SIG-M5 treated with dmso at 0.1 percent for 504 hours (cell line): ENCODE results near the gene NGF.

Source experiments
- DNase-seq: peaks from one replicate; lab custom pipeline; 2025; ENCODE audit not compliant: unreplicated experiment; lab: John Stamatoyannopoulos, UW

The NGF gene

DNA sequence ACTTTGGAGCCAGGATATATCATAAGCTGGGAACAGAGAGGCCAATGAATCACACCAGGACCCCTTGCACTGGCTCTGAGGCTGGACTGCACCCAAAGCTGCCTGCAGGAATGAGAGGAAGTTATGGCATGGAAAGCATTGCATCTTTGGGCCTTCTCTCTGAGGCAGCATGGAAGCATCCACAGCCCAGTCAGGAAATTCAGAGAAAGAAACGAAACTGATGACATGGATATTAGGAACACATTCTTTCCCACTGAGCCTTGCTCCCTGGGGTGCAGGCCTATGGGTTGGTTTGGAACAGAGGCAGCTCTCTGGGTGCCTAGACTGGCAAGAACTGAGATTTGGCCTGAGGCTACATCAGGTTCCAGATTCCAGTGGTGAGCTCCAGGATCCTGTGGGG lies 98.6 kb downstream of the NGF start:
- DNase-seq = no peak

- DNase-seq = no peak
Observed at GRCh38 chr1:115239148-115239422, 99.0 kb downstream of the NGF start.

DNA sequence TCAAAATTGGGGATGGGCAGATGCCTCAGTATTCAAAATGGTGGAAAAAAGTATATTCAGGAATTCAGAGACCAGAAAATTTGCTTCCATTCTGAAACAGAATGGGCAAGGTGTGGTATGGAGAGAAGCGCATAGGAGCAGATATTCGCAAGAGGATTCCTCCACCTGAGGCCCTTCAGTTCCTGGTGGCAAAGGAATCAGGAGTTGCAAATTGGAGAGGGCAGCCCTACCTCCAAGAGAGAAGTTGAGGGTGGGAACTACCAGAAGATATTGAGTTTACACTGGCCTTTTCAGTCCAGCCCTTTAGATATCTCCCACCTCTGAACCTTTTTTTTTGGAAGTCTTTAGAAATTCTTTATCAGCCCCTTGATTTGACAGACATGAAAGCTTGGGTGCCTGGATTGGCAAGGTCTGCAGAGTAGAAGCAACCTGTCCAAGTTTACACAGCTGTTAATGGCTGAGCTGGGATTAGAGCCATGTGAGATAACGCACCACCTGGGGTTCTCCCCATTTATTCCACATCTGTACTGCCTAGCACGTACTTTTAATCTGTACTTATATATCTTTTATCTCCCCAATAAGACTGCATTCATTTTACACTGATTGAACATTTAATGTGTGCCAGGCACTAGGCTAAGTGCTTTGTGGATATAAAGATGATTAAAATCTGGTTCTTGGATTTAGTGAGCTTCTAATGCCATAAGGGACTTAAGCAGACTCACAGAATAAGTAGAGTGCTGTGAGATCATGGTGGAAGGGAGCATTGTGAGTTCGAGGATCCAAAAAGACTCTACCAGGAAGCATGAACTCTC lies 99.5 kb downstream of the NGF start:
- no peak for DNase-seq

DNA sequence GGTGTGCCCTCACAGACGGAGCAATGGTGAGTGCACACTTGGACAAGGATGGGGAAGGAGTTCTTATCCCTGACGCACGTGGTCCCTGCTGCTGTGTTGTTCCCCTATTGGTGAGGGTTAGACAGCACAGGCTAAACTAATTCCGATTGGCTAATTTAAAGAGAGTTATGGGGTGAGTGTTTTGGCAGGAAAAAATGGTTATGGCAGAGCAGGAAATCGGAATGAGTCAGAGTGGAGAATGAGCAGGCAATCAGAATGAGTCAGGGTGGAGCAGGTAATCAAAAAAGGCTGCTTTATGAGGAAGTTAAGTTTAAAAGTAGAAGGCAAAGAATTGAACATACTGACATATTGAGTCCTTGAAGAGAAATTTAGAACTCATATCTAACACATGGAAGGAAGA lies 100.5 kb downstream of the NGF start:
- no peak for DNase-seq

GRCh38 chr1:115237023-115237422 lies 101.0 kb downstream of the NGF start:
- DNase-seq = no peak
